ENCODE data around the gene PAGE2B.
"Not testable (repeated sequence)": the region's sequence is repeated elsewhere in the genome, so short reads cannot be mapped to it uniquely, and the experiment has no call there.

PAGE2B gene, protein sequence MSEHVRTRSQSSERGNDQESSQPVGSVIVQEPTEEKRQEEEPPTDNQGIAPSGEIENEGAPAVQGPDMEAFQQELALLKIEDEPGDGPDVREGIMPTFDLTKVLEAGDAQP

DNA sequence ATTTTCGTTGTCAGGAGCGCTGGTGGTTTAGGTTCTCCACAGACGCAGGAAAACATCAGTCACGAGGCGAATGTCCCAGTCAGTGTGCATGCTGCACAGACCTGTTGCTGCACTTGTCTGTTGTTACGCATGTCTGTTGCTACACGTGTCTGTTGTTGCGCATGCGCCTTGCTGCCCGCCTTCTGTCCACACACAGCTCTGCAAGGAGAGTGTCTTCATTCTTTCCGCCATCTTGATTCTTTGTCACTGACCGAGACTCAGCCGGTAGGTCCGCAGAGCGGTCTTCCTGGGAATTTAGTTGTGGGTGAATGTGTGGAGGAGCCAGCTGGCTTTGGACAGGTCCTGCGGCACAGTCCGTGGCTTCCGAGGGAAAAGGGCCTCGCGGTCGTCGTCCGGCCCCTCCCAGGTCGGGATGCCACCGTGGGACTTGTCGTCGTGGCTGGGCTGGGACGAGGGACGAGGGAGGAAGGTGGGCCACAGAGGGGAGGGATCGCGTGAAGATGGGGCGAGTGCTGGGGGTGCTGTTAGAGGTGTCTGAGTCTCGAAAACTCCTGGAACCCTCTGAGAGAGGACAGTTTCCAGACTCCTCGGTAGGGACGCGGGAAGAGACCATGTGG, at the start of gene PAGE2B:
Gene PAGE2B (plus strand): TSS at position 180 of the 617 bp plus-strand sequence. CDS start 1,012 bp downstream, outside the sequence.
- no peak for DNase-seq (ENCODE audit: low read depth in 2 of 2)

DNA sequence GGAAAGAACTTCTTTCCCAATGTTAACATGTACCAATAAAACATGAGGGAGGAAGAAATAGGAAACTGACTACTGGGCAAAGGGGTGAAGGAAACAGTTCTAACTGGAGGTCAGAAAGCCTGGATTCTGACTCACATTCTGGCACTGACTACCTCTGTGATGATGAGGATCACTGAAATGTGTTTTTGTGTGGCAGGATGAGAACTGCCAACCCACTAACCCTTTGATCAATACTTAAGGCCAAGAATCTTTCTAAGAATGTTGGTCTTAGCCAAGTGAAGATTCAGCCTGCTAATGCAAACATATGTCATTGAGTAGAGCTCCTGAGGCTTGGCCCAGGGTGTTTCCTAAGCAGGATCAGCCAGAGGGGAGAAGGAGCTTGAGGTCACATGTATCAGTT, 48.7 kb upstream of the PAGE2B start:
- DNase-seq (ENCODE audit: low read depth in 2 of 2) = no peak

DNA sequence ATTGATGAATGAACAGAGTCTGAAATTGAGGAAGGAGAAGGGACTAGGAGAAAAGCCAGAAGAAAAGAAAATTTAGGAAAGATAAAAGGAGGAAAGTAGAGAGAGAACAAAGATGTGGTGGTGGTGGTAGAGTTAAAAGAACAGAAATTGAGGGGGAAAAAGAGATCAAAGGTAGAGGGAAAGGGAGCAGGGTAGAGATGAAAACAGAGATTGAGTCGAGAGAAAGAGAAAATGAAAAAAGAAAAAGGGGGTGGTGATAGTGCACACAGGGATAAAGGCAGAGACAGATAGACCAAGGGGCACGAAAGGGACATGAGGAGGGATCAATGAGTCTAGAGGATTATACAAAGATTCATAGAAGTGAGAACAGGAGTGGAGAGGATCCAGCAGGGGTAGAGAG, 48.0 kb upstream of the PAGE2B start:
- DNase-seq (ENCODE audit: low read depth in 2 of 2) = no peak

DNA sequence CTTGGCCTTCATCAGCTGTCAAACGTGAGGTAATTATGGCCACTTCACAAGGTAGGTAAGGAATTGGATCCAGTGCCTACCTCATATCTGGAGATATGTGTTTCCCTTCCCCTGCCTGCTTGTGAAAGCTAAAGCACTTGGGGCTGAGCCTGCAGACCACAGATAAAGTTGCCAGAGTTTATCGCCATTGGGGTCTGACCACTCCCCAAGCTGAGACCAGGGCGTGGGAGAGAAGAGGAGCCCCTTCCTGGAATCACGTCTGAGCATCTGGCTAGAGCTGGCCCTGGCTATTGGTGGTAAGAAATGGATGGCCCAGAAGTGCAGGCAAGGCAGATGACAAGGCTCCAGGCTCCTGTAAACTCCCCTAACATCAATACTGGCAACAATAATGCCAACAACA, 46.8 kb upstream of the PAGE2B start:
- no peak for DNase-seq (ENCODE audit: low read depth in 2 of 2)

DNA sequence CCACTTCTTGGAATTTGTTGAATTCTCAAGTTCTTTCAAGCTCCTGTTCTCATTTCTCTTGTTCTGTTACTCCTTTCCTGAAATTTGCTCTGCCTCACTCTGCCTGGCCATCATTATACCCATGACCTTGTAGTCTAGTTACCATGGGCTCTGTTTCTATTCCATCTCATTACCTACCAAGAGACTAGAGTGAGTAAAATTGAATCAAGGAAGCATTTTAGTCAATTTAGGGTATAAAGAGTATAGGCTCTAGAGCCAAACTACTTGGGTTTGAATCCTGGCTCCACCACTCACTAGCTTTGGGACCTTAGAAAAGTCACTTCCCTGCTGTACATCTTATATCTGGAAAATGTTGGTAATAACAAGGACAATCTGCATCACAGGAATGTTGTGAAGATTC, 46.2 kb upstream of the PAGE2B start:
- DNase-seq (ENCODE audit: low read depth in 2 of 2) = no peak

DNA sequence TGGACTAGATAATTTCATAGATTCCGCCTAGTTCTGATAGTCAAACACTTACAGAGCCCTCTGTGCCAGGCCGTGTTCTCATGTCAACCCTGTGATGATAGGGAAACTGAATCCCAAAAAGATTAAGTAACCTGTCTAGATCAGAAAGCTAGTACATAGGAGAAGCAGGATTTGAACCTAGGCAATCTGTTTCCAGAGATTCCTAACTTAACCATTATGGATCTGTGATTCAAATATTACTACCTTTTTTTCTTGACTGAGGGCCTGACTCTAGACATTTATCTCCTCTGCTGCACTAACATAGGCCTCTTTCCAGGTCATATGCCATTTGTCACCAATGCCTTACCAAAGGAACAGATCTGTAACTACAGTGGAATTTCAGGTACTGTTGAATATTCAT, 45.5 kb upstream of the PAGE2B start:
- no peak for DNase-seq (ENCODE audit: low read depth in 2 of 2)

DNA sequence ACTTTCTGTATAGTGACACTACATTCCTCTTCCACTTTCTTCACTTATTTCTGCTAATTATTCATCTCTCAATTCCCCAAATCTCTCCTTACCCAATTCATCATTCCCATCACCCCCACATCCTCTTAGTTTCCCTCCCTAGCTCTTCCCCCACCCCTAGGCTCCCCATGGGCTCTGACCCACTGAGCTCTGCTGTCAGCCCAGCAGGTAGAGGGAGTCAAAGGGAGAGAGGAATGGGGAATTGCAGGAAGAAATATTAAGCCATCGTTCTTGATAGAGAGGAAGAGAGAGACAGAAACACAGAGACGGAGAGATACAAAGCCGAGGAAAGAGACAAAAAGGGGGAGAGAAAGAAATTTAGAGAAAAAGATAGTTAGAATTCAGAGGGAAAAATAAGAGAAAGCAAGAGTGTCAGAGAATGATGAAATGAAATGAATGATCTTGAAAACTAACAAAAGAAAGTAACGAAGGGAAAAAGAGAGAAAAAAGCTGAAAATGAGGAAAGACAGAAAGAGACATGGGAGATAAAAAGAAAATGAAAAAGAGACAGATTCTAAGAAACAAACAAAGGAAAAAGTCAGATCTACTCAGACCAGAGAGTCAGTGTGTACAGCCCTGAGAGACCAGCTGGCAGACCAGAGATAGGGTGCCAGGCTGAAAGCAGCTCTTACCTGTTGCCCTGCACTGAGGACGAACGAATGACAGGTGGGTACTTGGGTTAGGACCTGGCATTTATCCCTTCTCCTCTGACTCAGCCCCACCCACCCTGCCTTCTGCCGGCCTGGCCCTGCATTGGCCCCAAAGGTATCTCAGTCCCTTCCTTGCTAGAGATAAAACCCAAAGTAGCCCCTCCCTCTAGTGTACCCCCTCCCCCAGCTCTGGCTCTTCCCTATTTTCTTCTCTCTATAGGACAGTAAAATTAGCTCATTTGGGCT, 44.3 kb upstream of the PAGE2B start, which contains the start of gene ALAS2:
Gene ALAS2 (minus strand): TSS at position 707 of the 935 bp plus-strand sequence. CDS start 4,977 bp downstream, outside the sequence.
- no peak for DNase-seq (ENCODE audit: low read depth in 2 of 2)

DNA sequence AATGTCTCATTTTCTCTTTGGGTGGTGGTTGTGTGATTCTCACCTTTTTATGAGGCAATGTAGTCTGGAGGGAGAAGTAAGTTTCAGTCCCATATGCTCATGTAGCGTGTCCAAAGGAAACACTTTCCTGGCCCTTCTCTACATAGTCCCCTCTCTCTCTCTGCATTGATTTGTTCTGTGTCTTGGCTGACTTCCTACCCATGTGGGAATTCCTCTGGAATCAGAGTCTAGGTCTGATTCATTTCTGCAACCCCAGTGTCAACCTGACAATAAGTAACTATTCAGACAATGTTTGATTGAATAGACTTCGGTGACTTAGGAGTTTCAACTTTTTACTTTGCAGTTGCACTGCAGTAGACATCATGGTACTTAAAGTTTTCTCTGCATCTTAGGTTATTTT, 41.4 kb upstream of the PAGE2B start:
- no peak for DNase-seq (ENCODE audit: low read depth in 2 of 2)

DNA sequence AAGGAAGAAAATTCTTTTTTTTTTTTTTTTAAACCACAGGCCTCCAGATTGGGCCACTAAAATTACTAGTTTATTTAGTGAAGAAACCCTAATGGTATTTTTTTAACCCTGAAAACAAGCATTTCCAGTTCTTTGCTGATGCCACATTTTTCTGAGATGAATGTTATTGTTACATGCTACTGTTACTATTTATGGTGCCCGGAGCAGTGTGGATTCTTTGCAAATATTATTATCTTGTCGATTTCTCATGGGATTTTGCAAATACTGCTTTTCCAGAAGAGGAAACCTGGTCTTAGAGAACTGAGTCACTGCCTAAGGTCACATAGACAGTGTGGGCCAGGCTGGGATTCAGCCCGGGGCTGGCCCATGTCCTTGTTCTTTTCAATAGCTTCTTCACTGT, 35.4 kb upstream of the PAGE2B start:
- no peak for DNase-seq (ENCODE audit: low read depth in 2 of 2)

DNA sequence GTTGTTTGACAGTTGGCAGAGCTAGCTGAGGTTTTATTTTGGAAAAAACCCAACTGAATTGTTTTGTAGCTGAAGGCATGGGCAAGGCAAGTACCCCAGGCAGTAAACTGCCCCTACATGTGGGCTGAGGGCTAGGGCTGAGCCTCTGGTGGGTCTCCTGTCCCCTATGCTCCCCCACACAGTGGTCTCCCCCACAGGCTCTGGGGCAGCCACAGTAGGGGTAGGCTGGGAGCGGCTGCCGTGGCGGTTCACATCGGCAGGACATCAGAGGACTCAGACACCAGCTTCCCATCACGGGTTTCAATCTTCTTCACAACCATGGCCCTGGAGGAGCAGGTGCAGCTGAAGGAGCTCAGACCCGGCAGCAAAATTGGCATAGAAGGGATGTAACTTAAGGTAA, 33.3 kb upstream of the PAGE2B start:
- no peak for DNase-seq (ENCODE audit: low read depth in 2 of 2)

DNA sequence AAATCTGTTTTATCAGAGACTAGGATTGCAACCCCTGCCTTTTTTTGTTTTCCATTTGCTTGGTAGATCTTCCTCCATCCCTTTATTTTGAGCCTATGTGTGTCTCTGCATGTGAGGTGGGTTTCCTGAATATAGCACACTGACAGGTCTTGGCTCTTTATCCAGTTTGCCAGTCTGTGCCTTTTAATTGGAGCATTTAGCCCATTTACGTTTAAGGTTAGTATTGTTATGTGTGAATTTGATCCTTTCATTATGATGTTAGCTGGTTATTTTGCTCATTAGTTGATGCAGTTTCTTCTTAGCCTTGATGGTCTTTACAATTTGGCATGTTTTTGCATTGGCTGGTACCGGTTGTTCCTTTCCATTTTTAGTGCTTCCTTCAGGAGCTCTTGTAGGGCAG, 24.2 kb upstream of the PAGE2B start:
- DNase-seq (ENCODE audit: low read depth in 2 of 2) = not testable (repeated sequence)

DNA sequence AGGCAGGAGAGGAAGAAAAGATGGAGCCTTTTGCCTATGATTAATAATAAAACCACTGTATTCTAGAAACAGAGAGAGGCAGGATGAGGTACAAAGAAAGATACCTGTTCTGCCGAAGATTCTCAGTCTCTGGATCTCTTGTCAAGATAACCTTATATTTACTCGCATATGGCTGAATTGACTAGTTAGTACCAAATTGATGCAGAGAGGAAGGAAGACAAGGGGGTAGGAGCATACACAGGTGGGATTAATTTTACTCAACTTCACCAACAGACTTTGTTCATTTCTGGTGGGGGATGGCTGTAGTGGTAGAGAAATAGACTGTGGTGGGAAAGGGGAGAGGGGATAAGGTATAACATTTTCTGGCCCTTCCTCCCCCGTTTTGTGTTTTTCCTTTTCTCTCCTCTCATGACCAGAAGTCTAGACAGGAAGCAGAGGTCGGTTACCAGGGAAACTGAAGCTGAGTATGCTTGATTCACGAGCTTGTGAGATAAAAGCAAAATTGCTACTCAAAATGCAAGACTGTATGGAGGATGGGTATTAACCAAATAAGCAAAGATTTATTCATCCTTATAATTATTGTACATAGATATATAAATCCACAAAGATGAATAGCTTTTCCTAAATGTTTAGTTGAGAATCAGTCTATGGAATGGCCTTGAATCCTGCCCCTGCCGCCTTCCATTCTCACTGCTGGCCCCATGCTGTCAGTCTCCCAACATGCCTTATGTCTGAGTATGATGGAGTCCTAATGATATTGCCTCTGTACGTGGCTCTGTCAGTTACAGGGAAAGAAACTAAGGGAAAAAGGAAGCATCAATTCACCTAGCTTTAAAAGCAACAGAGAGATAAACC, 17.8 kb upstream of the PAGE2B start:
- DNase-seq (ENCODE audit: low read depth in 2 of 2) = no peak

DNA sequence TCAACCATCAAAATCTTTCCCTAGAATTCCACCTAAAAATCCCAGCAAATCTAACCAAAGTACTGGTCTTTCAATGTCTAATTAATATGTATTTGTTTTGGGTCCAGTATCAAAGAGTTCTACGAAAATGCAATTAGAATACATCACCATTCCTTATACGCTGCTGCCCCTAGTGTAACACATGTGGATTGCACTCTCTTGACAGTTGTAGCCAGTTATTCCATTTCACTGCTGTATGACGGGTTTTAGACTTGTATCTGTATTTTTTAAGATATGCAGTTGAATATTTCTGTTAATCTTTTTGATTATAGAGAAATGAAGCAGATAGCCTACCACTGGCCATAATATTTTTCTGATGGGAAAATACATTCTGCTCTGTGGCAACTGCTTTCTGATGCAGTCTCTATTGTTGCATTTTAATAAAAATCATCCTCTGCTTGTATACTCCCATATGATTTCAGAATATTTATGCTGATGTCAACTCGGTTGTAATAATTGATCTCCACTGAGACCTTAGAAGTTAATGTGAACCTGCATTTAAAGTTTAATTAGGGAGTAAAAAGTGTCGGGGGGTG, 17.1 kb upstream of the PAGE2B start:
- DNase-seq (ENCODE audit: low read depth in 2 of 2) = no peak

DNA sequence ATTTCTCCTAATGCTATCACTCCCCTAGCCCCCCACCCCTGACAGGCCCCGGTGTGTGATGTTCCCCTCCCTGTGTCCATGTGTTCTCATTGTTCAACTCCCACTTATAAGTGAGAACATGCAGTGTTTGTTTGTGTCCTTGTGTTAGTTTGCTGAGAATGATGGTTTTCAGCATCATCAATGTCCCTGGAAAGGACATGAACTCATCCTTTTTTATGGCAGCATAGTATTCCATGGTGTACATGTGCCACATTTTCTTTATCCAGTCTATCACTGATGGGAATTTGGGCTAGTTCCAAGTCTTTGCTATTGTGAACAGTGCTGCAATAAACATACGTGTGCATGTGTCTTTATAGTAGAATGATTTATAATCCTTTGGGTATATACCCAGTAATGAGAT, 7.7 kb upstream of the PAGE2B start:
- not testable (repeated sequence) for DNase-seq (ENCODE audit: low read depth in 2 of 2)

DNA sequence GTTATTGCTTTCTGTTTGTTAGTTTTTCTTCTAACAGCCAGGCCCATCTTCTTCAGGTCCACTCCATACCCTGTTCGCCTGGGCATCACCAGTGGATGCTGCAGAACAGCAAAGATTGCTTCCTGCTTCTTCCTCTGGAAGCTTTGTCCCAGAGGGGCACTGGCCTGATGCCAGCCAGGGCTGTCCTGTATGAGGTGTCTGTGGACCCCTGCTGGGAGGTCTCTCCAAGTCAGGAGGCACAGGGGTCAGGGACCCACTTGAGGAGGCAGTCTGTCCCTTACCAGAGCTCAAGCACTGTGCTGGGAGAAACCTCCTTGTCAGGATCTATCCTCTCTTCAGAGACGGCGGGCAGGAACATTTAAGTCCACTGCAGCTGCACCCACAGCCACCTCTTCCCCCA, 2.5 kb upstream of the PAGE2B start:
- no peak for DNase-seq (ENCODE audit: low read depth in 2 of 2)

DNA sequence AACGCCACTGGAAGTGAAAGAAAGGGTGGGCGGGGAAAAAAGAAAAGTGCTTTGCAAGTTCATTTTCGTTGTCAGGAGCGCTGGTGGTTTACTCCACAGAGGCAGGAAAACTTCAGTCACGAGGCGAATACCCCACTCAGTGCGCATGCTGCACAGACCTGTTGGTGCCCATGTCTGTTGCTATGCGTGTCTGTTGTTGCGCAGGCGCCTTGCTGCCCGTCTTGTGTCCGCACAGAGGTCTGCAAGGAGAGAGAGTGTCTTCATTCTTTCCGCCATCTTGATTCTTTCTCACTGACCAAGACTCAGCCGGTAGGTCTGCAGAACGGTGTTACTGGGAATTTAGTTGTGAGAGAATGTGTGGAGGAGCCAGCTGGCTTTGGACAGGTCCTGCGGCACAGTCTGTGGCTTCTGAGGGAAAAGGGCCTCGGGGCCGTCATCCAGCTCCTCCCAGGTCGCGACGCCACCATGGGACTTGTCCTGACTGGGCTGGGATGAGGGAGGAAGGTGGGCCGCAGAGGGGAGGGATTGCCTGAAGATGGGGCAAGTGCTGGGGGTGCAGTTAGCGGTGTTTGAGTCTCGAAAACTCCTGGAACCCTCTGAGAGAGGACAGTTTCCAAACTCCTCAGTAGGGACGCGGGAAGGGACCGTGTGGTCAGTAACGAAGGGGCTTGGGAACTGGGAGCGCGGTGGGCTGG, 14.1 kb downstream of the PAGE2B start, which contains the start of gene PAGE2:
Gene PAGE2 (plus strand): TSS at position 224 of the 695 bp plus-strand sequence. CDS start 1,003 bp downstream, outside the sequence.
- DNase-seq (ENCODE audit: low read depth in 2 of 2) = no peak

DNA sequence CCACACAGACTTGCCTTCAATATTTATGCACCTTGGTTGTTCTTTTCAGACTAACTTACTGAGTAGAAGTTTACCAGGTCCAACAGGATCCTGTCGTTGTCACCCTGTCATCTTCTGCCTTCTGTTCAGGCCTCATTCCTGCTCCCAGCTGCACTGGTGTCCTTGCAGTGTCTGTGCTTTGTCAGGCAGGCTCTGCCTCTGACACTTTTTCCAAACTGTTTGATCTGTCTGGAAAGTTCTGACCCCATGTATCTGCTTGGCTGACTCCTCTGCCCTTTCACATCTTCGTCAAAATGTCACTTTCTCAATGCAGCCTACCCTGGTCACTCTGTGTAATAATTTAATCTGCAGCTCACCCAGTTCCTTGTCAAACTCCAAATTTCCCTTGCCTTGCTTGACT, 23.9 kb downstream of the PAGE2B start:
- no peak for DNase-seq (ENCODE audit: low read depth in 2 of 2)

DNA sequence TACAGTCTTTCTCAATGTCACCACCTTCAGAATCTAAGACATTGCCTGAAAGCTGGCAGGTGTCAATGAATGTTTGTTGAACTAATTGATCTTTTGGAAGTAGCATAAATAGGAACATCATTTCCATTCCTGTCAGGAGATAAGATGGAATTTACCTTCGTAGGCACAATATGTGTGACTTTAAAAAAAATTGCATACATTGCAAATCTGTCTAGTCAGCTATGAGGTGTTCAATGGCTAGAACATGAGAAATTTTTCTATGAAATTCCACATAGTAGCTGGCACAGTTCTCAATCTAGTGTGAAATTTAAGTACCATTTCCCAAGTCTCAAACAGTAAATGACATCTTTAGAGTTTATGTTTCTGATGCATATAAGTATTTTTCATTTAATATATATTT, 24.3 kb downstream of the PAGE2B start:
- no peak for DNase-seq (ENCODE audit: low read depth in 2 of 2)

DNA sequence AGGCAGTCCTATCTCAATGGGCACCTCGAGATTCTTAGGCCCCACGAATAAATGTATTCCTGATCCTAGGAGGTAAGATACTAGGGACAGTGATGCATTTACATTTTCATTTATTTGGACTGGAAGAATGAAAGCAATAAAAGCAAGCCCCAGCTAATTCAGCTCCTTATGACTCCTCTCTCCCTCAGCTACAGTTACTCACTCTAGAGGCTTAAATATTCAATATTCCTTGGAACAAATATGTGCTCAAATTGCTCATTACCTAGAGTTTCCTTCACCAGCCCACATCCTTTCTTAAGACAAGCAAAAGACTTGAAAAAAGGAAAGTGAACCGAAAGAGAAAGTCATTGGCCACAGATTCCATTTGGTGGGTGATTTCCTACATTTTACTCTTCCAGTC, 27.9 kb downstream of the PAGE2B start:
- DNase-seq (ENCODE audit: low read depth in 2 of 2) = no peak

DNA sequence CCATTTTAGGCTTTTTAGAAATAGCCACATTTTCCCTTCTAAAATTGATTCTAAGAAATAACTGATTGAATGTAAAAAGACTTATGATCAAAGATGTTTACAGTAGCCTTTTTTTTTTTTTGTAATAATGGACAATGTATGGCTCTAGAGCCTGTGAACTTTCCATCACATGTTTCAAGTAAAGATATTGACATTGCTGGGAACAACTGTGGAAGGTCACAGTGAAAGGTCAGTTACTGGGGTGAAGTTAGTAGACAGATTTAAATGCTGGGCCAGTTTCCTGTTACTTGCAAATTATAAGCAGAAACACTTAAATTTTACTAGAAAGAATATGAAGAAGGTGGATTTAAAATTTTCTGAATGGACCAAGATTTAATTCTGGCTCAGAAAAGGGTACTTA, 32.4 kb downstream of the PAGE2B start:
- no peak for DNase-seq (ENCODE audit: low read depth in 2 of 2)

DNA sequence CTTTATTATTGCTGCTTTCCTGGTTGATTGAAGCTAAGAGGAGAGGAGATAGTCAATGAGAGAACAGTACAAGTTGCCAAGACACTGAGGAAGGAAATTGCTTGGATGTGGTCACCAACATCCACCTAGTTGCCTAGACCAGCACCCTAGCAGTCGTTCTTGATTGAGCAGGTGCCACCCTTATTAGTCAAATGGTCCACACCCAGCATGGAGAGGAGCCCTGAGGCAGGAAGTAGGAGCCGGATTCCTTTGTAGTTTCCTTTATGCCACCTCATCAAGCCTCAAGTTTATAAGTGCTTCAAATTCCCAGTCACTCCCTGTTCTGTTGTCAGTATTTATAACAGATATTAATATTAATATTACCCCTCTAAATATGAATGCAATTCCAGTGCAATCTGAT, 33.1 kb downstream of the PAGE2B start:
- no peak for DNase-seq (ENCODE audit: low read depth in 2 of 2)
